GM18867 (cell line): ENCODE measurements around the gene IFNE.
A peak's percentile ranks its signal among the peaks of the same experiment; 100 is the strongest.

ENCODE experiments used
- ATAC-seq: cut with Tn5 transposase; IDR thresholded peaks from one replicate; pipeline ENCODE4 v1.9.1; 2021; ENCODE audit warnings: mild to moderate bottlenecking, moderate library complexity; ENCODE audit not compliant: unreplicated experiment

The IFNE gene

DNA sequence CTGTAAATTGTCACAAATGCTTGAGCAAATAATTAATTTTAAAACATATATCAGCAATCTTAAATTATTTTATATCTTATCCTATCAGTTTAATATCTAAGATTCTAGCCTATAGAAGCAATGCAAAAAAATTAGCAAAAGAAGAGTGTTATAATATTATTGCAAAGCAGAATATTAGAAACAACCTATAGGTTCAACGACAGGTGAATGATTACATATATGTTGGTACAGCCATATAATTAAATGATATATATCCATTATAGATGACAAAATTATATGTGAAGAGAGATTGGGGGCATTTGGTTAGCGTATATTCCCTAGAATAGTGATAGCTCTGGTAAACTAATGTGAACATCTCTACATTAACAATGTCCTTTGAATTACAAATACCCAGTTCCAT is at the start of gene IFNE:
Gene IFNE (minus strand): TSS at position 101 of the 400 bp plus-strand sequence. CDS start 619 bp downstream, outside the sequence.
- no peak for ATAC-seq

- ATAC-seq, result peak; percentile 16
Observed at GRCh38 chr9:21528123-21528808, 46.2 kb upstream of the IFNE start.

DNA sequence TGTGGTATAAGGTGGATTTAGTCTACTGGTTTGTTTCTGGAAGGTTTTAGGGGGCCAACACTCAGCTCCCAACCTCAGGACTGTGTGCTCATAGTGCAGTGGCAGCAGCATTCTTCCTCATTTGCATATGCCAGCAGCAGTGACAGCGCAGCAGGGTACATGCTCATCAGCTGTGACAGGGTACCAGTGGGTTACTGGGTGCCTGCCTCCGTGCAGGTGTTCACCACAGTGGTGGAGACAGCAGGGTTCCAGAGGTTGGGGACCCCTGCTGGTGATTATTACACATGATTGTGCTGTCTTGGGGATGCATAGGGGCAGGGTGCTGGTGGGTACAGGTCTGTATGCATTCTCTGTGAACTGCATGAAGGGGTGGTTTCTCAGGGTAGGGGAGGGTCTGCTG is 45.5 kb upstream of the IFNE start:
- peak; percentile 74 for ATAC-seq

- ATAC-seq, result no peak
Observed at GRCh38 chr9:21525174-21525573, 43.1 kb upstream of the IFNE start.

- ATAC-seq, result no peak
Observed at GRCh38 chr9:21524099-21524830, 42.2 kb upstream of the IFNE start.

DNA sequence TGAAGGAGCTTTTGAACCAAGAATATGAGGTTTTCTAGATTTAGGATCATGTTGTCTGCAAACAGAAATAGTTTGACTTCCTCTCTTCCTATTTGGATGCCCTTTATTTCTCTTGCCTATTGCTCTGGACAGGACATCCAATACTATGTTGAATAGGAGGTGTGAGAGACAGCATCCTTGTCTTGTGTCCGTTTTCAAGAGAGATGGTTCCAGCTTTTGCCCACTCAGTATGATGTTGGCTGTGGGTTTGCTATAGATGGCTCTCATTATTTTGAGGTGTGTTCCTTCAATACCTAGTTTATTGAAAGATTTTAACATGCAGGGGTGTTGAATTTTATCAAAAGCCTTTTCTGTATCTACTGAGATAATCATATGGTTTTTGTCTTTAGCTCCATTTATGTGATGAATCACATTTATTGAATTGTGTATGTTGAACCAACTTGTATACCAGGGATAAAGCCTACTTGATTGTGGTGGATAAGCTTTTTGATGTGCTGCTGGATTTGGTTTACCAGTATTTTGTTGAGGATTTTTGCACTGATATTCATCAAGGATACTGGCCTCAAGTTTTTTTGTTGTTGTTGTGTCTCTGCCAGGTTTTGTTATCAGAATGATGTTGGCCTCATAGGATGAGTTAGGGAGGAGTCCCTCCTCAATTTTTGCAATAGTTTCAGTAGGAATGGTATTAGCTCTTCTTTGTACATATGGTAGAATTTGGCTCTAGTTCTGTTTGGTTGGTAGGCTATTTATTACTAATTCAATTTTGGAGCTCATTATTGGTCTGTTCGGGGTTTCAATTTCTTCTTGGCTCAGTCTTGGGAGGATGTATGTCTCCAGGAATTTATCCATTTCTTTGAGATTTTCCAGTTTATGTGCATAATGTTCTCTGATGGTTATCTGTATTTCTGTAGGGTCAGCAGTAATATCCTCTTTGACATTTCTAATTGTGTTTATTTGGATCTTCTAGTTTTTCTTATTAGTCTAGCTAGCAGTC is 41.2 kb upstream of the IFNE start:
- ATAC-seq, result no peak

- ATAC-seq, result no peak
Observed at GRCh38 chr9:21522348-21522747, 40.2 kb upstream of the IFNE start.

DNA sequence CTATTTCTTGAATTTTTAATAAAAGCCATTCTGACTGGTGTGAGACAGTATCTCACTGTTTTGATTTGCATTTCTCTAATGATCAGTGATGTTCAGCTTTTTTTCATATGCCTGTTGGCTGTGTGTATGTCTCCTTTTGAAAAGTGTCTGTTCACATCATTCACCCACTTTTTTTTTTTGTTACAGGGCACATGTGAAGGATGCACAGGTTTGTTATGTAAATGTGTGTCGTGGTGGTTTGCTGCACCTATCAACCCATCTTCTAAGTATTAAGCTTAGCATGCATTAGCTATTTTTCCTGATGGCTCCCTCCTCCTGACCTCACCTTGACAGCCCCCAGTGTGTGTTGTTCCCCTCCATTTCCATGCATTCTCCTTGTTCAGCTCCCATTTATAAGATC is 39.3 kb upstream of the IFNE start:
- no peak for ATAC-seq

DNA sequence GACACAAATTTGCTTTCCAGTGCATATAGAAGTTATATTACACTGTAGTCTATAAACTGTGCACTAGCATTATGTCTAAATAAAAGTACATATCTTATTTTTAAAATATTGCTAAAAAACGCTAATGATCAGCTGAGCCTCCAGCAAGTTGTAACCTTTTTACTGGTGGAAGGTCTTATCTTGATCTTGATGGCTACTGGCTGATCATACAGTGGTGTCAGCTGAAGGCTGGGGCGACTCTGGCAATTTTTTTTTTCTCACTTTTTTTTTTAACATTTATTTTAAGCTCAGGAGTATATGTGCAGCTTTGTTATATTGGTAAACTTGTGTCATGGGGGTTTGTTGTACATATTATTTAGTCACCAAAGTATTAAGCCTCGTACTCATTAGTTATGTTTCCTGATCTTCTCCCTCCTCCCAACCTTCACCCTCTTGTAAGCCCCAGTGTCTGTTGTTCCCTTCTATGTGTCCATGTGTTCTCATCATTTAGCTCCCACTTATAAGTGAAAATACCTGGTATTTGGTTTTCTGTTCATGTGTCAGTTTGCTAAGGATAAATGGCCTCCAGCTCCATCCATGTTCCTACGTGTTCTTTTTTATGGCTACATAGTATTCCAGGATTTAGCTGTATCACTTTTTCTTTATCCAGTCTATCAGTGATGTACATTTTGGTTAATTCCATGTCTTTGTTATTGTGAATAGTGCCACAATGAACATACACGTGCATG is 38.6 kb upstream of the IFNE start:
- no peak for ATAC-seq

- no peak for ATAC-seq
Observed at GRCh38 chr9:21519855-21520434, 37.8 kb upstream of the IFNE start.

GRCh38 chr9:21516796-21517195 is 34.7 kb upstream of the IFNE start:
- no peak for ATAC-seq

GRCh38 chr9:21513431-21513830 is 31.3 kb upstream of the IFNE start:
- ATAC-seq, result no peak

- no peak for ATAC-seq
Observed at GRCh38 chr9:21510806-21511205, 28.7 kb upstream of the IFNE start.

- ATAC-seq, result no peak
Observed at GRCh38 chr9:21507483-21507790, 25.3 kb upstream of the IFNE start.

DNA sequence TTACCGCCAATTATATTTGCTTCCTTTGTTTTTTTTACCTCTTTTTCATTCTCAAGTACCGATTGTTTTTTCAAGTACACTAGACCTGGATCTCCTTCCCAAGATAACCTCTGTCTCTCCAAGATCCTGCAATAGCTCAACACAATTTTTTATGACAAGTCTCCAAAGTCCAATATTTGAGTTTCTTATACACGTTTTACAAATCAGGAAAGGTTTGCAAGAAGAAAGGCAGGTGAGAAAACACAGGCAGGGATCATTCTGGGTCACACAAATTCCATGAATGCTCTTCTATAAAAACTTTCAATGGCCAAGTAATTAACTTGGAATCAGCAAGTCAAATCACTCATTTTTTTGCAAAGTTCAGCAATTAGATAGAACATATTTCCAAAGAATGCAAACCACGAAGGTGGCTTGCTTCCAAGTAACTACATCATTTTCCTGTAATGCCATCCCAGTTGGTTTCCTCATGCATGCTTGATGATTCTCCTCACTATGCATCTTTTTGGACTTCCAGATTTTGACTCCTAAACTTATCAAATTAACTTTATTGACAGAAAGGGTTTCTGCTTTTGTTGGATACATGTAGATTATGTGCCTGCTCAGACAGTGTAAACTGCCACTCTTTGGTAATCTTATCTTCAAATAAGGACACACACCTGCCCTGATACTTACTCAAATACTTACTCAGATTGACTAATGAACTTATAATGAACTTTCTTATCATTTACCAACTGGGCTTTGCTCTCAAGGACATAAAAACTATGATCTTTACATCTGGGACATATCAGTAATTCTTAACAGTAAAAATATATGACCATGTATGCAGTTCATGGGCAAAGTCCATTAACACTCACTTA is 24.7 kb upstream of the IFNE start:
- no peak for ATAC-seq

- no peak for ATAC-seq
Observed at GRCh38 chr9:21505425-21506179, 23.5 kb upstream of the IFNE start.

- ATAC-seq, result no peak
Observed at GRCh38 chr9:21504894-21505293, 22.8 kb upstream of the IFNE start.

DNA sequence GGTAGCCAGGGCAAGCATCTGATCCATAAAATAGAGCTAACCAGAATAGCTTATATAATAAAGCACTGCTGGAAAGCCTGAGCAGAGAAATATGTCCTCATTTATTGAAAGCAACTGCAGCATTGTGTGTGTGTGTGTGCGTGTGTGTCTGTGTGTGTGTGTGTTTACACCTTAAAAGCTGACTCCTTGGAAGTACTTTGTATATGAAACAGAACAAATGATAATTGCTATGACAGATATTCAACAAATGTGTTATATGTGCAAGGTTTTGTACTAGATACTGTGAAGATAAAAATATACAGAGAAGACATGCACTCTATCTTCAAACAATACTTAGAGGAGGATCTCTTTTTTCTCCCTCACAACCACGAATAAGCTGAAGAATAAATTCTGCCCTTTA is 22.0 kb upstream of the IFNE start:
- no peak for ATAC-seq

- ATAC-seq, result no peak
Observed at GRCh38 chr9:21502586-21502985, 20.5 kb upstream of the IFNE start.
